KMS-11 (cell line): Measurements from ENCODE around the gene MRPL21.

Experiments used
- H2AFZ ChIP-seq: fragments of 200-600 bp; sonication (generic); 2 replicates; pipeline ENCODE4 v1.6.1; 2016; ENCODE audit warnings: antibody characterized with exemption, mixed run types, low read depth
- H3K27ac ChIP-seq: fragments of 200-600 bp; sonication (generic); 2 replicates; pipeline ENCODE4 v1.6.1; 2016; ENCODE audit warnings: mild to moderate bottlenecking, mixed run types
- H3K27me3 ChIP-seq: fragments of 200-600 bp; sonication (generic); 2 replicates; pipeline ENCODE4 v1.6.1; 2017; ENCODE audit warnings: mild to moderate bottlenecking, low read depth, mixed run types, moderate library complexity; ENCODE audit not compliant: insufficient read depth
- H3K36me3 ChIP-seq: fragments of 200-600 bp; sonication (generic); 2 replicates; pipeline ENCODE4 v1.6.1; 2017; ENCODE audit warnings: mild to moderate bottlenecking, mixed run types; ENCODE audit not compliant: insufficient read depth
- H3K4me1 ChIP-seq: fragments of 200-600 bp; sonication (generic); 2 replicates; pipeline ENCODE4 v1.6.1; 2016; ENCODE audit warnings: mild to moderate bottlenecking, low read depth, mixed run types; ENCODE audit not compliant: poor library complexity, severe bottlenecking
- H3K4me2 ChIP-seq: fragments of 200-600 bp; sonication (generic); 2 replicates; pipeline ENCODE4 v1.7.0; 2016; ENCODE audit warnings: mild to moderate bottlenecking, mixed run types
- H3K4me3 ChIP-seq: fragments of 200-600 bp; sonication (generic); IDR thresholded peaks from 2 replicates; pipeline ENCODE4 v1.6.1; 2017; ENCODE audit warnings: low read depth, low read length, mixed read lengths; ENCODE audit not compliant: insufficient read depth
- H3K79me2 ChIP-seq: fragments of 200-600 bp; sonication (generic); 2 replicates; pipeline ENCODE4 v1.6.1; 2016; ENCODE audit warnings: low read depth, mixed run types; ENCODE audit not compliant: insufficient read depth
- H3K9ac ChIP-seq: fragments of 200-600 bp; sonication (generic); 2 replicates; pipeline ENCODE4 v1.6.1; 2016; ENCODE audit warnings: mild to moderate bottlenecking, mixed run types
- H4K20me1 ChIP-seq: fragments of 200-600 bp; sonication (generic); 2 replicates; pipeline ENCODE4 v1.6.1; 2016; ENCODE audit warnings: mild to moderate bottlenecking, mixed run types; ENCODE audit not compliant: insufficient read depth
- TF ChIP-seq, protein P1 (sequence below): fragments of 200-600 bp; sonication (generic); conservative IDR thresholded peaks from 2 replicates; pipeline ENCODE4 v1.6.1; 2017; ENCODE audit warnings: low read depth, mild to moderate bottlenecking, antibody characterized with exemption, low read length, moderate library complexity, mixed read lengths

MRPL21 gene

DNA sequence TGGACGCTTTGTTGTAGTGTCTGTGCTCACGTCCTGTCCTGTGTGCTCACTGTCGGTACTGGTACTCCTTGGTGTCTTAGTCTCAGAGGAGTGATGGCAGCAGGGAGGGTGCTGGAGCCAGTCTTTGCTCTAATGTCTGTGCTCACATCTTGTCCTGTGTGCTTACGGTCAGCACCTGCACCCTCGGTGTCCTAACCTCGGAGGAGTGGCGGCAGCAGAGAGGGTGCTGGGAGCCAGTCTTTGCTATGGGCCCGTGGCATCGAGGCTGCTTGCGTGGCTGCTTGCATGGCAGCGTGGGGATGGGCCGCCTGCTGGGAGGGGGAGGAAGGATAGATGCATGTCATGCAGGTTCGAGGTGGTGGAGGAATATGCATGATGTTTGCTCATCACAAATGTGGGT is 12.8 kb upstream of the MRPL21 start:
- Histone ChIP-seq H3K36me3 (no peaks in the 10 kb centered on the region), H3K9ac (no peak overlapping the region), H4K20me1 (no peaks in the 10 kb centered on the region), H2AFZ (no peak overlapping the region), H3K27me3 (no peaks in the 10 kb centered on the region), H3K27ac (no peak overlapping the region), H3K4me2 (no peak overlapping the region), H3K79me2 (no peaks in the 10 kb centered on the region), H3K4me1 (no peaks in the 10 kb centered on the region), H3K4me3 (no peak overlapping the region)
- TF ChIP-seq, protein P1, sequence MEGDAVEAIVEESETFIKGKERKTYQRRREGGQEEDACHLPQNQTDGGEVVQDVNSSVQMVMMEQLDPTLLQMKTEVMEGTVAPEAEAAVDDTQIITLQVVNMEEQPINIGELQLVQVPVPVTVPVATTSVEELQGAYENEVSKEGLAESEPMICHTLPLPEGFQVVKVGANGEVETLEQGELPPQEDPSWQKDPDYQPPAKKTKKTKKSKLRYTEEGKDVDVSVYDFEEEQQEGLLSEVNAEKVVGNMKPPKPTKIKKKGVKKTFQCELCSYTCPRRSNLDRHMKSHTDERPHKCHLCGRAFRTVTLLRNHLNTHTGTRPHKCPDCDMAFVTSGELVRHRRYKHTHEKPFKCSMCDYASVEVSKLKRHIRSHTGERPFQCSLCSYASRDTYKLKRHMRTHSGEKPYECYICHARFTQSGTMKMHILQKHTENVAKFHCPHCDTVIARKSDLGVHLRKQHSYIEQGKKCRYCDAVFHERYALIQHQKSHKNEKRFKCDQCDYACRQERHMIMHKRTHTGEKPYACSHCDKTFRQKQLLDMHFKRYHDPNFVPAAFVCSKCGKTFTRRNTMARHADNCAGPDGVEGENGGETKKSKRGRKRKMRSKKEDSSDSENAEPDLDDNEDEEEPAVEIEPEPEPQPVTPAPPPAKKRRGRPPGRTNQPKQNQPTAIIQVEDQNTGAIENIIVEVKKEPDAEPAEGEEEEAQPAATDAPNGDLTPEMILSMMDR: no peak

DNA sequence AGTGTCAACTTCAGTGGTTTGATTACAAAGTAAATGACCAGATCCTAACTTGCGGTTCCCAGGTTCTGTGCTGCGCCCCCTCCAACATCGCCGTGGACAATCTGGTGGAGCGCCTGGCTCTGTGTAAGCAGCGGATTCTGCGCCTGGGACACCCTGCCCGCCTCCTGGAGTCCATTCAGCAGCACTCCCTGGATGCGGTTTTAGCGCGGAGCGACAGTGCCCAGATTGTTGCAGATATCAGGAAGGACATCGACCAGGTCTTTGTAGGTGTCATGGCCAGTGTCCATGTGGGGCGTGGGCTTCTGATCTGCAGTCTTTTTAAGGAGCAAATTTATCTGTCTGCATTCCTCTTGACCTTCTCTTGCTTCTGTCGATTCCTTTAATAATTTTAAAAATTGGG is 11.1 kb upstream of the MRPL21 start:
- H3K36me3 ChIP-seq: no peaks in the 10 kb centered on the region
- H3K4me3 ChIP-seq: no peak overlapping the region
- no peaks in the 10 kb centered on the region for H4K20me1 ChIP-seq
- TF ChIP-seq, protein P1: no peak
- H3K79me2 ChIP-seq: no peaks in the 10 kb centered on the region
- no peak overlapping the region for H3K9ac ChIP-seq
- no peak overlapping the region for H3K4me2 ChIP-seq
- no peak overlapping the region for H3K27ac ChIP-seq
- no peak overlapping the region for H2AFZ ChIP-seq
- H3K27me3 ChIP-seq: no peaks in the 10 kb centered on the region
- H3K4me1 ChIP-seq: no peaks in the 10 kb centered on the region

DNA sequence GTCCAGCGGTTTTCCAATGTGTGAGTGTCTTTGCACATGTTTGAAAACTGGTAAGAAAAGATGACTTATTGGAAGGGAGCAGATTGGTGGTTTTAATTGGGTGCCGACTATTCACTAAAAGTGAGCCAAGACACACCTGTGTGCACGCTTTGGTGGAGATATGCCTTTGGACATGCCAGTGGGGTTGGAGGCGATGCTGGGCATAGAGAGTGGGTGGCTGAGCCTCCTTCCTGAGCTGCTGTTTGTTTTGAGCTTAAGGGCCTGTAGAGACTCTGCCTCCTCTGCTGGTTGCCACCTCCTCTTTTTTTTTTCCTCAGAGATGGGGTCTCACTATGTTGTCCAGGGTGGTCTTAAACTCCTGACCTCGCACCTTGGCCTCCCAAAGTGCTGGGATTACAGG is 9.6 kb upstream of the MRPL21 start:
- no peaks in the 10 kb centered on the region for H3K36me3 ChIP-seq
- no peak overlapping the region for H3K27ac ChIP-seq
- no peaks in the 10 kb centered on the region for H3K27me3 ChIP-seq
- H3K4me1 ChIP-seq: no peaks in the 10 kb centered on the region
- TF ChIP-seq, protein P1: no peak
- no peaks in the 10 kb centered on the region for H4K20me1 ChIP-seq
- no peak overlapping the region for H2AFZ ChIP-seq
- no peak overlapping the region for H3K4me2 ChIP-seq
- no peak overlapping the region for H3K4me3 ChIP-seq
- H3K9ac ChIP-seq: no peak overlapping the region
- H3K79me2 ChIP-seq: no peaks in the 10 kb centered on the region

DNA sequence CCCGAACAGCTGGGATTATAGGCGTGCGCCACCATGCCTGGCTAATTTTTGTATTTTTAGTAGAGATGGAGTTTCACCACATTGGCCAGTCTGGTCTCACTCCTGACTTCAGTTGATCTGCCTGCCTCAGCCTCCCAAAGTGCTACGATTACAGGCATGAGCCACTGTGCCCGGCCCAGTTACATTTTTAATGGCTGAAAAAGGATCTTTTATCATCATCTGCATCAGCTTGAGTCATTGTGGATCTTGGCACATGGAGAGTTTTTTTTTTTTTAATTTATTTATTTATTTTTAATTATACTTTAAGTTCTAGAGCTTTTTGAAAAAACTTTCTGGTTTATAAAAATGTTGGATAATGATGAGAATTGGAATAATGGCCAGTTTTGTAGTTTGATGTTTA is 8.6 kb upstream of the MRPL21 start:
- no peaks in the 10 kb centered on the region for H3K36me3 ChIP-seq
- no peaks in the 10 kb centered on the region for H3K4me1 ChIP-seq
- H4K20me1 ChIP-seq: no peaks in the 10 kb centered on the region
- no peak overlapping the region for H2AFZ ChIP-seq
- H3K27ac ChIP-seq: no peak overlapping the region
- no peaks in the 10 kb centered on the region for H3K79me2 ChIP-seq
- H3K9ac ChIP-seq: no peak overlapping the region
- no peak overlapping the region for H3K4me3 ChIP-seq
- no peaks in the 10 kb centered on the region for H3K27me3 ChIP-seq
- TF ChIP-seq, protein P1: no peak
- no peak overlapping the region for H3K4me2 ChIP-seq

DNA sequence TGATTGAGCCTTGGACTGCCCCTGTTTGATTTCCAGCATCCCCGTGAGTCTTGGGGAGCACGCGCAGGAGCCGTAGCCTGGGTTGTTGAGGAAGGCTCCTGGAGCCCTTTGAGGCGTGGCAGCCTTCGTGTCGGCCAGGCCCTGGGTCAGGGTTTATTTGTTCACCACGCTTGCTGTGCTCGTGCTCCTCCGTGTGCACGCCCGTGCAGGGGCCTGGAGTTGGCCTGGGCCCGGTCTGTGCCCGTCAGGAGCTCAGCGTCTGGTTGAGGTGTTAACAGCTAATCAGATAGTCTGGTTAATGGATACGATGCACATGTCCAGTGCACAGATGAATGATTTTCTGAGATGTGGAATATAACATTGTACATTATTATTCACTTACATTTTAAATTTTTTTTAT is 8.1 kb upstream of the MRPL21 start:
- Histone ChIP-seq H2AFZ (no peak overlapping the region), H3K27me3 (no peaks in the 10 kb centered on the region), H3K4me2 (no peak overlapping the region), H3K36me3 (no peaks in the 10 kb centered on the region), H3K4me3 (no peak overlapping the region), H3K27ac (no peak overlapping the region), H4K20me1 (no peaks in the 10 kb centered on the region), H3K79me2 (no peaks in the 10 kb centered on the region), H3K9ac (no peak overlapping the region), H3K4me1 (no peaks in the 10 kb centered on the region)
- TF ChIP-seq, protein P1: no peak
